GM18508 (cell line): ENCODE results near the gene RBFOX1.

Source experiments
- ATAC-seq: cut with Tn5 transposase; IDR thresholded peaks from one replicate; pipeline ENCODE4 v1.9.1; 2021; ENCODE audit warnings: moderate number of reproducible peaks; ENCODE audit not compliant: insufficient read depth, unreplicated experiment

The RBFOX1 gene

DNA sequence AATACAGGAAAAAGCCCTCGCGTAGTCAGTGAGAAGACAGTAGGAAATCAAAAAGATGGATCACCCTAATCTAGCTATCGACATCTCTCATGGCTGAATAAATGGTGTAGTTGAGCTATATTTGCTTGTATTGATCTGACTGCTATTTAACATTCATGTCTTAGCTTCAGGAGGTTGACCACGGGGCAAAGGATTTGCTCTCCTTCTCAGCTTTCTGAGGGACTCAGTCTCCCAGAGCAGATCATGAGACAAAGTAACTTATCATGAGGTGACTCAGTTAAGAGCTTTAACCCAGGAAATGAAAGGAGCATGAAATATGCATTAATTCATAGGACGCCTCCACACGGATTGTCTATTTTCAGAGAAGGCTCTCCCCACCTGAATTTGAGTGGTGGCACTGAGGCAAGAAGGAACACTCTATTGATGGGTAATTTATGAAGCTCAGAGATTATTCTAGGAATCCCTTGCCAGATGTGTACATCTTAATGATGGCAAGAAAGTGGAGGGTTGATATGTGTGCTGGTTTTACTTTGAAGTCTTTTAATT, 608 bp downstream of the RBFOX1 start:
- ATAC-seq, result no peak

DNA sequence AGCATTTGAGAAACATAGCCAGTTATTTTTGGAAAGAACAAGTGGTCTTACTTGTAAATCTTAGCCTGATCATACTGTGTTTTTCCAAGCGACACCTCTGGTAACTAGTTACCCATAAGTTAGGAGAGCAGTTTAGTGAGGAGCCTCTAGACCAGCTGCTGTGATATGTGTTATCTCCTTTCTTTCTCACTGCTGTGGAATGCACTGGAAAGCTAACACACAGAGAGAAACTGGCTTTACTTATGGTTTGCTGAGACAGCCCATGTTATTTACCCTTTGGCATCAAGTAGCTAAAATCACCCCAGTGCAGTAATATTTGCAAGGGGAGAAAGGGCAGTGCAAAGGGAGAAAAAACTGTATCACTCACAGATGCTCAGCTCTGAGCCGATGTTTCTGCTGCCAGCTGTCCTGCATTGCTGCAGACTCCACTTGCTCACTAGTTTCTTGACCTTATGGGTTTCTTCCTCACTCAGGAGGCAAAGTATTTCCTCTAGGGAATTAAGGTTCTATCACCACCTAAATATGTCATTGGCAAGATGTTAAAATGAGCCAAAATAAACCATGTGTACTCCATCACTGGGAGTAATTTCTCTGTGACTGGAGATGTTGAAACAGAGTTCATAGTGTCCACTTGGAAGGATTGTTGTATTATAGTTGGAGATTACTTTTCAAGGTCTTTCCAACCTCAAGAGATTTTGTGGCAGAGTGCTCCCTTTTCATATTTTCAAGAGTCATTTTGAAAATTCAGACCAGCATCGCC, 2.3 kb downstream of the RBFOX1 start:
- no peak for ATAC-seq

DNA sequence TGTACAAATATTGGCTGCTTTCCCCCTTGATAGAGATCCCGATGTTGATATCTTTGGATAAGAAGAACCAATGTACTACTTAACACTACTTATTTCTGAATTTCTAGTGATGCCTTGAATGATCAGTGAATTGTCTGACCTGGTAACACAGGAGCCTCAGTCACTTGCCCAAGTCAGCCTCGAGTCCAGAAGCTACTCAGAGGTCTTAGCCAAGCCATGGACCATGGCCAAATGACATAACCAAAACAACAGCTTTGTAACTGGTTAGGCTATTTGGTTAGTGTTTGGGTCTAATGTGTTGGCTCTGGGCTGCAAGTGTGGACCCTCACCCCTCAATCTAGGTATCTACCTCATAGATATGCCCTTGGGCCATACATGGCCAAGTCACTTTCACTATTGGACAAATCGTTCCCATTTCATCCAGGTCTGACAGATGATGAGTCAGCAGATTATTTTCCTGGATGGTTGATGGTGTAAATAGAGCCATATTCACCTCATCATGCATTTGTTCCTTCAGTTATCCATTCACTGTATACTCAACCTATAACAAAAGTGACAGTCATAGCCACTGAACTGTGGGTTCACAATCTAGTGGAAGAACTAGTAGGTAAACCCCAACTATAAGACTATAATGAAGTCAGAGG, 3.5 kb downstream of the RBFOX1 start:
- ATAC-seq, result no peak

DNA sequence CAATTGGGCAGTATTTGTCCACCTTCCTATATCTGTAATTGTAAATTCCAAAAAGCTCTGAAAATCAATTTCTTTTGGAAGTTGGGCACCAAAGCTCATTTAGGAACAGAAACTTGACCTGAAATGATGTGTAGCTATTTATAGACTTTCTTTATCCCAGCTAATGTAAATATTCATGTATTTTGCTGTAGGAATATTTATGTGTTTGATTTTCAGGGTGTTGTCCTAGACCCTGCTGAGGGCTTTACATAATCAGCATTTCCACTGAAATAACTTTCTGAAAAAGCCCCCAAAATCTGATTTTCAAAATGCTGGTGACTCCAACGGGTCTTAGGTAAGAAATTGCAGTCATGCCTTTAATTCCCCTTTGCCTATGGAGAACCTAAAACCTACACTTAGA, 4.1 kb downstream of the RBFOX1 start:
- ATAC-seq, result no peak

DNA sequence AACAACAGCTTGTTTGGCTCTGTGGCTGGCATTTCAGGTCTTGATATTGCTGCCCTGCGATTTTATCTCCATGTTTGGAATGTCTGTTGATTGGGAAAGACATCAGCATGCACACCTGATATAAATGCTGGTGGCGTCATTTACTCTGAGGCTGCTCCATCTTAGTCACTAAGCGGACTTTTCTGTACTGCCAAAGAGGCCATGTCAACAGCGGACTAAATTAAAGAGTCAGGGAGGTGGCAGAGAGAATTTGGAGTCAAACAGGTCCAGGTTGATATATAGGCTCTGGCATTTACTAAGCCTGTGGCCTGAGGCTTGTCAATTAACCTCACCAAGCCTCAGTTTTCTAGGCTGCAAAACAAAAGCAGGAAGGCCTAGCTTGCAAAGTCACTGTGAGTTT, 6.2 kb downstream of the RBFOX1 start:
- ATAC-seq, result no peak

DNA sequence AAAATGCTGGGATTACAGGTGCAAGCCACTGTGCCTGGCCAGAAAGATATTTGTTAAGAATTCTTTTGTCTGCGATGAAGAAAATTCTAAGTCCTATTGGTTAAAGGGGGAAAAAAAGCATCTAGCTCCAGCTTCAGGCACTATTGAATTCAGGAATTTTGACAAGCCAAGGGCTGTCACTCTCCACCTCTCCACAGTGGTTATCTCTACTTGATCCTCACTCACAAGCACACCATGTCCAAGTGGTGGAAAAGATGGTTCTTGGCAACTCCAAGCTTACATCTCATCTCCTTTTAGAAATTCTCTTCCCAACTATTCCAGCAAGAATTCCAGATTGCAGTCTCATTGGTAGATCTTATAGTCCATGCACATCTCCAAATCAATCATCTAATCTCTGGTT, 7.1 kb downstream of the RBFOX1 start:
- no peak for ATAC-seq

DNA sequence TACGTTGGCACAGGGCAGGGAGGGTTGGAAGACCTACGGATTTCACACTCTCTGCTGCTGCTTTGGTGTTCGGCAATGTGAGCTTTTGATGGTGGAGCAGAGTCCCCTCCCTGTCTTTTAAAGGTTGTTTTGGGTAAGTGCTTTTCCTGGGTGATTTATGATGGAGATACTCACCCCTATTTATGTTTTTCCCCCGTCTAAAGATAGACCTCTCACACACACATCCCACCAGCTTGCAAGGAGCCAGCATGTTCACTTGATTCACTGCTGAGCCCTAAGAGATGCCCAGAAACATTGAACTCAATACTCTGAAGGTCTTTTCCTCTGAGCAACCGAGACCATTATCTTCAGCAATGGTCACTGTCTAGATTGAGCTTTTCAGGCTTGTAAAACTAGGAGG, 8.3 kb downstream of the RBFOX1 start:
- no peak for ATAC-seq

DNA sequence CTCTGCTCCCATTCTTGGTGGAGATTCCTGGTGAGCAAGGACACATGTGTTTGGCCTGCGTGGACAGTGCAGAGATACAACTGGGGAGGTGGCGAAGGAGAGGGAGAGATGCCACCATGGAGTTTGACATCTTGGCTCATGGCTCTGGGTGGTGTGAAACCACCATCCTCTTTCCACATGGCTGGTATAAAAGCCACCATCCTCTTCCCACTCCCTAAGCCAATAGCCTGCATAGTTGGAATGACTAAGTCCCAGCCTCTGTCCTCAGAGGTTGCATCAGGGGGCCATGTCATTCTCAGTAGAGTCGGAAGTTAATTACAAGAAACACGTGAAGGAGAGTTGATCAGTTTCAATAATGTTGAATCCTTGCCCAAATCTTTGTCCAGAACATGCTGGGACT, 10.0 kb downstream of the RBFOX1 start:
- ATAC-seq, result no peak

DNA sequence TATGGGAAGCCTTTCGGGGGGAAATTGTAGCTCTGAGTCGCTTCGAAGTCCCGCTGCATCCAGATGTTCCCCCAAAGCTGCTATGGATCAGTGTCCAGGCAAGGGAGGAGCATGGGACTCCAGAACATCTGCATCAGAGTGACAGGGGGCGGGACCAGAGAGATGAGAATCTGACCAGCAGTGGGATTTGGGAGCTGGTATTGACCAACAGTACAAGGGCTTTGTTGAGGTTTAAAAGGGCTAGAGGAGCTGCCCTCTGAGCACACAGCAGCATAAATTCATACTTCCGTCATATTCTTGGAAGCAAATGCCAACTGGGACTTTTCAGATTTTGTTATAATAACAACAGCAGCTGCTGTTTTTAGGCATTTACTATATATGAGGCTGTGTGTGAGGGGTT, 10.6 kb downstream of the RBFOX1 start:
- no peak for ATAC-seq

DNA sequence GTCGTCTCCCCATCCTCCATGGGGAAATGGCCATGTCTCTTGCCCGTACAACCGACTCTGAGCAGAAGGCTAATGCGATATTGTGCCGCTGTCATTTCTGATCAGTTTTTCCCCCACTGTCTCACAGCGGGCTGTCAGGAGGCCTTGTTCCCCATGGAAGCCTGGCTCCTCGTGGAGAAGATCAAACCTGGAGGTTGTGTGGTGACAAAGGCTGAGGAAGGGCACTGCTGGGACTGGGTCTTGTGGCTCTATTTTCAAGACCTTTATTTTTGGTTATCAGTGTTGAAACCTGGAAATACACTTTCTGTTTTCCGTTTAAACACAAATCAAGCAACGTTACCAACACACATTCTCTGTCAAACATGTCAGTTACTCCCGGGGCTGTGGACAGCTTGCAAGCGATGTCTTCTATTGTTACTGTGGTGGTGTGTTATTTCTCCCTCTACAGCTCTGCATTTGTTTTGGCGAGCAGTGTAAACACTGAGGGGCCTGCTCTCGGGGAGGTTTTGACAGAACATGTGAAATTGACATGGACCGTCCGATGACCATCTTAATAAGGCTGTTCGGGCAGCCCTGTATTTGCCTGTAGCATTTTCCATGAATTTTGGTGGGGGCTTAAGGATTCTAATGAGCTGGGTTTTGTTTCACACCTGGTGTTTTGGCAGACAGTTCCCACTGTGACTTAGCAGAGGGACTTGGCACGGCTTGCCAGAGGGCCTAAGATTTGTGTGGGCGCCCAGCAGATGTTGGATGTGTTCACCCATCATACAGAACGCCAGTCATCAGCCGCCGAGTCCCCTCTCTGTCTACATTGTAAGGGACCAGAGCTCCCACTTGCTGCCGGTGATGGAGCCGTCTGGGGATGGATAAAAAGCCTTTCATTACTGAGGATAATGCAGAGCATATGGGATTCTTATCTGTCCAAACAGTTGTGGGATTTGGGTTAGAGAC, 12.5 kb downstream of the RBFOX1 start:
- no peak for ATAC-seq

DNA sequence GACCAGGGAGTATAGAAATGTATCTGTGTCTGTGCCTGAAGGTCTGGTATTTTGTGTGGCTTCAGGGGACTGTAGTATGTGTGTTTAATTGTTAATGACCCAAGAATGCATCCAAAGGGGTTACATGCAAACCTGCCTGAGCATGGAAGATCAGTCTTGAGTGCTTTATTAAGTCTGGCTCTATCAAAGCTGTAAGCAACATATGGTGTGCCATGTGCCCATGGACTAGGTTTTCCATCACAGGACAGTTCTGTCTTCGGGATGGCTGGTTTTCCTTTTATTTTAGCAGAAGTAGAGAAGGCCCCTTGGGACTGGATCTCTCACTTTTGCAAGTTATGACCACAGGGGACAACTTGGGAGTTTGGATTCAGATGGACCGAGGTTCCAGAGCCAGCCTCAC, 18.2 kb downstream of the RBFOX1 start:
- ATAC-seq, result no peak

DNA sequence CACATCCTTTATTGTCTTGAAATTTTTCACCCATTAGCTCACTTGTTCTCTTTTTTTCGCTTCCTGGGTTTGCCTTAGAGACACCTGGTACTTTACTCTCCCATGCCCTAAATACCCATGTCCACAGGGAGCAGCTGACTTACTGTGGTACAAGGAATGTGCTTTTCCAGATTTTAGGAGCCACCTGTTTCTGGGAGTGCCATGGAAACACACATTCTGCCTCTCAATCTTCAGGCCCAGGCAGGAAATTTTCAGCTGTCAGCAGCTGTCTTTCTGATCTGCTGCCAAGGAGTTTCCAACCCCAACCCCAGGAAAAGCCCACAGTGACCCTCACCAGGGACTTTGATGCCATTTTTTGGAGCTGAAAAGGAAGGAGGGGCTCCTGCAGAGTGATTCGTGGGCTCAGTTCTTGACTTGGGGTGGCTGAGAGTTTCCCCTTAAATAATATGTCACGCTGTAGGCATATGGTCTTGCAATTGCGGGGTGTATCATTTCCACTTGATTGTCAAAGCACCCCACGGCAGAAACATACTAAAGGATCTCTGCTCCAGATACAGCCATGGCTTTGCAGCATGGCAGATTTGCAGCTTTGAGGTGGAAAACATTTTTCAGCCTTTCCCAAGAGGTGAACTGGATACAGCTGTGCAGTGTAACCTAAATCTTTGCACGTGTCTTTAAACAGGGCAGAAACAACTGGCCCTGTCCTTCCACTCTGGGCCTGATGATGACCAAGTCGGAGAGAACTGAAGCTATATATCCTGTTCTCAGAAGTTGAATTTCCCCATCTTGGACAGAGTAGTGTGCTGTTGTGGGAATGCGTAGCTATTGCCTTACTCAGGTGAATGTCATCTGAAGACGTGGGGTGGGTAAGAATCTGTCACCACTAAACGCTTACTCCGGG, 19.2 kb downstream of the RBFOX1 start:
- no peak for ATAC-seq

DNA sequence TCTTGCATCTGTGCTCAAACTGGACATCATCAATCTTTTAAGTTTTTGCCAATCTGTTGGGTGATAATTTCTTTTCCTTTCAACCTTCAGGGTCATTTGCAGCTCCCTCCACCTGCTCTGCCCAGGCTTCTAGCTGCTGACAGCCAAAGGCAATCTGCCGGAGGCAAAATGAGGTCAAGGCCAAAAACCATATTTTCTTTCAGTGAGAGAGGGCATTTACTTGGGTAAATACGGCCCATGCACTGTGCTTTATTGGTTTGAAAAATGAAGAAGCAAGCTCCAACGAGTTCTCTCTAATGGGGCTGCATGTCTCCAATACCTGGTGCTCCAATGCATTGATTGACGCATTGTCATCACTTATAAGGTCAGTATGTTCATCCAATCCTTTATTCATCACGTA, 23.1 kb downstream of the RBFOX1 start:
- no peak for ATAC-seq

DNA sequence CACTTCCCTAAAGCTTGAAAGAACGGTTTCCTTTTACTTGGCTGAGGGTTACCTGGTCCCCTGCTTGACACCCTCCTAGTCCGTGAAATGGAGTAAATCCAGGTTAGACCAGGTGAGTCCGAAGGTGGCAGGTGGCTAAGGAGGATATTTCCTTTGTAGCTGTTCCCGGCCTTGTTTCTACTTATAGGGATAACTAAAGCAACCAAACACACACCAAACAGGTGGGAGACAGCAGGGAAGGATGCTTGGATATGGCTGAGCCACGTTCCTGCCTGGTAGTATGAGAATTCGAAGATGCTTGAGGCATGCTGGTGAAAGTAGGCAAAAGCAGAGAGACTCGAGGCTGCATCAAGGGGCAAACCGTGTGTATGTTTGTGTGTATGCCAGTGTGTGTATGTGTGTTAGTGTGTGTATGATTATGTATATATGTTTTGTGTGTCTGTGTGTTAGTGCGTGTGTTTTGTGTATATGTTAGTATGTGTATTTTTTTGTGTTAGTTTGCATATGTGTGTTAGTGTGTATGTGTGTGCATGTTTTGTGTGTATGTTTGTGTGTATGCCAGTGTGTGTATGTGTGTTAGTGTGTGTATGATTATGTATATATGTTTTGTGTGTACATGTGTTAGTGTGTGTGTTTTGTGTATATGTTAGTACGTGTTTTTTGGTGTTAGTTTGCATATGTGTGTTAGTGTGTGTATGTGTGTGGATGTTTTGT, 28.9 kb downstream of the RBFOX1 start:
- ATAC-seq, result no peak

DNA sequence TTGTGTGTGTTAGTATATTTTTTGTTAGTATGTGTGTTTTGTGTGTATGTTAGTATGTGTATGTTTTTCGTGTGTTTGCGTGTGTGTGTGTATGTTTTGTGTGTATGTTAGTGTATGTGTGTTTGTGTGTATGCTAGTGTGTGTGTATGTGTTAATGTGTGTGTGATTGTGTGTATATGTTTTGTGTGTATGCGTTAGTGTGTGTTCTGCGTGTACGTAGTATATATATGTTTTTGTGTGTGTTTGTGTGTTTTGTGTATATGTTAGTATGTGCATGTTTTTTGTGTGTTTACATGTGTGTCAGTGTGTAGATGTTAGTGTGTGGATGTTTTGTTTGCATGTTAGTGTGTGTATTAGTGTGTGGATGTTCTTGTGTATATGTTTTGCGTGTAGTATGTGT, 29.6 kb downstream of the RBFOX1 start:
- ATAC-seq, result no peak

DNA sequence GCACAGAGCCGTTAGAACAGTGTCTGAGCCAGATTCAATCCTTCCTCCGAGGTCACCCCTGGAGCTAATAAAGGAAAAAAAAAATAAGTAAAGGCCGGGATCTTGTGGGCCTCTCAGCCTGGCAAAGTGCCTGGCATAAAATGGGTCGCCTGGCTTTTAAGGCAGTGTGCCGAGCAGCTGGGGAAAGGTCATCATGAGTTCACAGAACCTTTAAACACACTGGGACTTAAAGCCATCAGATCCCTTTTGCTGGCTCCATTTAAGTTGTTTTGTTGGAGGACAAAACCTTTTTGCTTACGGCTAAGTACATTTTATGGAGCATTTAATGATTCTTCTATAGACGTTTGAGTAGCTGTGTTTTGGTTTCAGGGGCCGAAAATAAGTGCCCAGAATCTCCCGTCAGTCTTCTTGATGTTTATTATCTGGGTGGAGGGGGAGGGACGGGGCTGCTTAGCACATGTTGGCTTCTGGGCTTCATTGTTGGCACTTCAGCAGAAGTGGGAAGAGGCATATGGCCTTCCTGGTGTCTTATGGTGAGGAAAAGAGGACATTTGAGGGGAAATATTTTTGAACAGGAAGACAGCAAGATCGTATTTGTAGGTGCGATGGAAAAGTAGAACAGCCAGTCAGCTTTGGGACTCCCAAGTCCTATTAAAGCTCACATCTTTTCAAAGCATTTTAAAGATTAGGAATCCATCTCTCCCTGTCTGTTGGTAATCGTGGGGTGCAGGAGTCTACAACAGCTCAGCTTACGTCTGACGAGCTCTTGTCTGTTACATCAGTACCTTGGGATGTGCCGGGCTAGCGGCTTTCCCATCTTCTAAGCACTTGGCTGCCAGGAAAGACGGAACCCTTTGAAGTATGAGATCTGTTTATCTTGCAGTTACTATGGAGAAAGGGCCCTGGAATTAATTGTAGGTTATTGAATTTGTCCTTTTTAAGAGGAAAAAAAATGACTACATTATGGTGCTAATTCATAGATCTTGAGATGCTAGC, 31.1 kb downstream of the RBFOX1 start:
- no peak for ATAC-seq

DNA sequence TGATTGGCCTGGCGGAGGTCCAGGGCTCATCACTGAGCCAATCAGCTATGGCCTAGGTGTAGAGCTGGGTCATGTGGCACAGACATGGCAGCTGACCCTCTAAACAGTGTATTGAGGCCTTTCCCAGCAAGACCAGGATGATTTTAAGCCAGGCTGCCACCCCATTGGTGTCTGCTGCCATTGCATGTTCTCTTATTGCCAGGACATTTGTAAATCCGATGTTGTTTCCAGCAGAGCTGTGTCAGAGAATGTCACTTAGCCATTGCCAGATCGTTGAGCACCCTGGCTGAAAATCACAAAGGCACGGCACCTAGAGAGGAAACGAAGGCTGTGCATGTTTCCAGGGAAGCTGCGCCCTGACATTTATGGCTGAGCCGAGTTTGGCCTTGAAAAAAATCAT, 33.4 kb downstream of the RBFOX1 start:
- no peak for ATAC-seq
